GM19328 (cell line): Measurements from ENCODE around the gene SDHB.

Source experiments
- ATAC-seq: cut with Tn5 transposase; IDR thresholded peaks from one replicate; pipeline ENCODE4 v1.9.1; 2021; ENCODE audit warnings: mild to moderate bottlenecking, moderate library complexity; ENCODE audit not compliant: unreplicated experiment

Gene SDHB

GRCh38 chr1:17013491-17014320 lies 40.1 kb downstream of the SDHB start:
- no peak for ATAC-seq

- no peak for ATAC-seq
Measured at GRCh38 chr1:17012775-17013490, 40.9 kb downstream of the SDHB start.

GRCh38 chr1:17011439-17012307 lies 42.2 kb downstream of the SDHB start, which contains the start of gene ATP13A2:
Gene ATP13A2, minus strand, starts transcription at chr1:17011928. Its CDS starts 190 bp downstream, at chr1:17011738.
- peak; percentile 89 for ATAC-seq

GRCh38 chr1:17011092-17011438 lies 42.8 kb downstream of the SDHB start:
- no peak for ATAC-seq

- ATAC-seq = no peak
Measured at GRCh38 chr1:17009706-17010105, 44.1 kb downstream of the SDHB start.

GRCh38 chr1:17008208-17008855 lies 45.5 kb downstream of the SDHB start:
- no peak for ATAC-seq

GRCh38 chr1:17007121-17007520 lies 46.7 kb downstream of the SDHB start:
- ATAC-seq = no peak

GRCh38 chr1:17005365-17005740 lies 48.5 kb downstream of the SDHB start:
- no peak for ATAC-seq

GRCh38 chr1:17004466-17005364 lies 49.1 kb downstream of the SDHB start:
- ATAC-seq = no peak

GRCh38 chr1:17002524-17002902 lies 51.3 kb downstream of the SDHB start:
- ATAC-seq = no peak

GRCh38 chr1:17001760-17002523 lies 51.9 kb downstream of the SDHB start:
- ATAC-seq = no peak

- no peak for ATAC-seq
Measured at GRCh38 chr1:16999863-17000262, 54.0 kb downstream of the SDHB start.

- no peak for ATAC-seq
Measured at GRCh38 chr1:16998589-16998988, 55.2 kb downstream of the SDHB start.

GRCh38 chr1:16996845-16997244 lies 57.0 kb downstream of the SDHB start:
- ATAC-seq = no peak

- no peak for ATAC-seq
Measured at GRCh38 chr1:16993521-16994038, 60.3 kb downstream of the SDHB start.

- ATAC-seq = no peak
Measured at GRCh38 chr1:16992675-16993074, 61.2 kb downstream of the SDHB start.

- ATAC-seq = no peak
Measured at GRCh38 chr1:16992102-16992501, 61.7 kb downstream of the SDHB start.

- no peak for ATAC-seq
Measured at GRCh38 chr1:16991571-16991970, 62.3 kb downstream of the SDHB start.
